ENCODE data around the gene TRIM66.

The TRIM66 gene

GRCh38 chr11:8693010-8693551, 10.6 kb upstream of the TRIM66 start:
- H3K27me3 ChIP-seq (ENCODE audit: insufficient read depth, poor library complexity, severe bottlenecking) = no peaks in the 10 kb centered on the region
- DNase-seq (ENCODE audit: low read depth in 1 of 2, low spot score in 1 of 2) = no peak
- TF ChIP-seq GABPA (IDR thresholded peaks at IDR 0.05; ENCODE audit: low read depth) (no peak), SPI1 (IDR thresholded peaks at IDR 0.05; ENCODE audit: borderline replicate concordance, low read depth) (no peak), POLR2AphosphoS5 (IDR thresholded peaks at IDR 0.05; ENCODE audit: low read depth) (no peak), REST (IDR thresholded peaks at IDR 0.05; ENCODE audit: insufficient replicate concordance, low read depth) (no peak), CTCF (IDR thresholded peaks at IDR 0.05; ENCODE audit: insufficient read depth, low read length) (no peak)
- H3K4me3 ChIP-seq (replicated peaks; ENCODE audit: insufficient read depth, low read length) = no peak overlapping the region
- no peak overlapping the region for H3K27ac ChIP-seq (replicated peaks)

GRCh38 chr11:8692417-8692816, 10.0 kb upstream of the TRIM66 start:
- no peak for DNase-seq (ENCODE audit: low read depth in 1 of 2, low spot score in 1 of 2)
- H3K27ac ChIP-seq (replicated peaks) = no peak overlapping the region
- TF ChIP-seq SPI1 (IDR thresholded peaks at IDR 0.05; ENCODE audit: borderline replicate concordance, low read depth) (no peak), POLR2AphosphoS5 (IDR thresholded peaks at IDR 0.05; ENCODE audit: low read depth) (no peak), GABPA (IDR thresholded peaks at IDR 0.05; ENCODE audit: low read depth) (no peak), CTCF (IDR thresholded peaks at IDR 0.05; ENCODE audit: insufficient read depth, low read length) (no peak), REST (IDR thresholded peaks at IDR 0.05; ENCODE audit: insufficient replicate concordance, low read depth) (no peak)
- no peaks in the 10 kb centered on the region for H3K27me3 ChIP-seq (ENCODE audit: insufficient read depth, poor library complexity, severe bottlenecking)
- H3K4me3 ChIP-seq (replicated peaks; ENCODE audit: insufficient read depth, low read length) = no peak overlapping the region

GRCh38 chr11:8691601-8692000, 9.1 kb upstream of the TRIM66 start:
- Histone ChIP-seq H3K27me3 (ENCODE audit: insufficient read depth, poor library complexity, severe bottlenecking) (no peaks in the 10 kb centered on the region), H3K4me3 (replicated peaks; ENCODE audit: insufficient read depth, low read length) (no peak overlapping the region), H3K27ac (replicated peaks) (no peak overlapping the region)
- DNase-seq (ENCODE audit: low read depth in 1 of 2, low spot score in 1 of 2) = no peak
- no peak for TF ChIP-seq REST (IDR thresholded peaks at IDR 0.05; ENCODE audit: insufficient replicate concordance, low read depth)
- TF ChIP-seq SPI1 (IDR thresholded peaks at IDR 0.05; ENCODE audit: borderline replicate concordance, low read depth) = no peak
- no peak for TF ChIP-seq CTCF (IDR thresholded peaks at IDR 0.05; ENCODE audit: insufficient read depth, low read length)
- TF ChIP-seq POLR2AphosphoS5 (IDR thresholded peaks at IDR 0.05; ENCODE audit: low read depth) = no peak
- TF ChIP-seq GABPA (IDR thresholded peaks at IDR 0.05; ENCODE audit: low read depth) = no peak

All from HL-60 (cell line).